Endometrial microvascular endothelial cells (primary cell): ENCODE measurements around the gene HK3. TPM values are rescaled to one million over a fixed set of nuclear protein-coding genes. Genes with fewer than 3 reads are reported as not detected.

Source experiments
- in situ Hi-C: cut with HindIII; loops from 2 replicates; pipeline ENCODE4 v1.10.0; 2017; ENCODE audit warnings: low sequenced_read_pairs, low pct_unique_long_range_greater_than_20kb; ENCODE audit errors: inconsistent ontology term
- total RNA-seq: library from RNA; depleted of rRNA; stranded (reverse); fragments of >200 nt; gene quantifications from one replicate; pipeline ENCODE4 v1.2.3, GENCODE V29; 2015; ENCODE audit errors: inconsistent ontology term

The HK3 gene
- total RNA-seq, 1 donor from 2014 or later: not detected

- in situ Hi-C loops: no loop called here
Measured at GRCh38 chr5:176887252-176887849, 11.8 kb downstream of the HK3 start.

GRCh38 chr5:176886336-176887251 lies 12.6 kb downstream of the HK3 start:
- in situ Hi-C loops: no loop called here

GRCh38 chr5:176884571-176884890 lies 14.6 kb downstream of the HK3 start:
- in situ Hi-C loops: no loop called here

- in situ Hi-C loops: no loop called here
Measured at GRCh38 chr5:176883700-176884570, 15.2 kb downstream of the HK3 start.

- in situ Hi-C loops: no loop called here
Measured at GRCh38 chr5:176882567-176882903, 16.6 kb downstream of the HK3 start.

- in situ Hi-C loops: no loop called here
Measured at GRCh38 chr5:176881816-176882566, 17.2 kb downstream of the HK3 start.

- in situ Hi-C loops: no loop called here
Measured at GRCh38 chr5:176881021-176881749, 18.0 kb downstream of the HK3 start.

- in situ Hi-C loops: no loop called here
Measured at GRCh38 chr5:176880366-176881020, 18.7 kb downstream of the HK3 start.

GRCh38 chr5:176879663-176880361 lies 19.3 kb downstream of the HK3 start:
- in situ Hi-C loops: no loop called here

- in situ Hi-C loops: no loop called here
Measured at GRCh38 chr5:176878906-176879662, 20.1 kb downstream of the HK3 start.

GRCh38 chr5:176878463-176878862 lies 20.7 kb downstream of the HK3 start:
- in situ Hi-C loops: no loop called here

- in situ Hi-C loops: no loop called here
Measured at GRCh38 chr5:176877793-176878331, 21.3 kb downstream of the HK3 start.

- in situ Hi-C loops: no loop called here
Measured at GRCh38 chr5:176876506-176877431, 22.4 kb downstream of the HK3 start.

- in situ Hi-C loops: no loop called here
Measured at GRCh38 chr5:176875783-176876505, 23.2 kb downstream of the HK3 start.

- in situ Hi-C loops: no loop called here
Measured at GRCh38 chr5:176875014-176875550, 24.1 kb downstream of the HK3 start.
